ENCODE results near the gene ABHD12.

The ABHD12 gene

DNA sequence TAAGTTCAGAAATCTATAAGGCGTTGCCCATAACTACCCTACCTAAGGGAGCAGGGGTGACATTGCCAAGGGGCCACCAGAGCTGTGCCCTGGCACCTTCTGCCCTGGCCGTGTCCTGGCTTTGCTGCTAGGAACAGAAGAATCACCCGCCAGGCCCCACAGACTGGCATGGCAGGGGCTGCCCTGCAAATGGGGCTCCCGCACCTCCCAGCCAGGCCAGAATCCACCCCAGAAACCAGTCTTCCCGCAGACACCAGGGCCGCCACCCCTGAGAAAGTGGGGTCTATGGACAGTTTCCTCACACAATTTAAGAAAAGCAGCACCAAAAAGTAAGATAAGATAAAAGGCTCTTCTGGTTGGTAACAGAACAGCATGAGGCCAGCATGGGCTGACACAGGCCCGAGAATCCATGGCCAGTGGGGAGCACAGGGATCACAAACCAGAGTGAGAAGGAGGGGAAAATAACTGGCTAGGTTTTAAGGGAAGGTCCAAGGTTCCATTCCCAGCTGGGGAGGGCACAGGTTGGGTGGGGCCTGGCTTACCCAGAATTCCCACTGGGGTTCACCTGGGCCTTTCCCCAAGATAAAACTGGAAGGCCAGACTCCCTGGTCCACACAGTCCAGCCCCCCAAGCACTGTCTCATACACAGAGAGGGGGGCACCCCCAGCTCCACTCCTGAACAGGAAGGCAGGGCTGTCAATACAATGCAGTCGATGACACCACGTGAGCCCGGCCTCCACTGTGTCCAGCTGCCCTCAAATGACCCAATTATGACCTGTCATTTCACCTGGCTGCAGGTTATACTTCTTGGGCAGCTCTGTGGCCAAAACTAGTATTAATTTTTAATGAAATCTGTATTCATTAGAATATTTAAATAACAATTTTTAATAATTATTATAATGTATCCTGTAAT lies 83.4 kb downstream of the ABHD12 start:
- no peak for DNase-seq (ENCODE audit: low spot score)

DNA sequence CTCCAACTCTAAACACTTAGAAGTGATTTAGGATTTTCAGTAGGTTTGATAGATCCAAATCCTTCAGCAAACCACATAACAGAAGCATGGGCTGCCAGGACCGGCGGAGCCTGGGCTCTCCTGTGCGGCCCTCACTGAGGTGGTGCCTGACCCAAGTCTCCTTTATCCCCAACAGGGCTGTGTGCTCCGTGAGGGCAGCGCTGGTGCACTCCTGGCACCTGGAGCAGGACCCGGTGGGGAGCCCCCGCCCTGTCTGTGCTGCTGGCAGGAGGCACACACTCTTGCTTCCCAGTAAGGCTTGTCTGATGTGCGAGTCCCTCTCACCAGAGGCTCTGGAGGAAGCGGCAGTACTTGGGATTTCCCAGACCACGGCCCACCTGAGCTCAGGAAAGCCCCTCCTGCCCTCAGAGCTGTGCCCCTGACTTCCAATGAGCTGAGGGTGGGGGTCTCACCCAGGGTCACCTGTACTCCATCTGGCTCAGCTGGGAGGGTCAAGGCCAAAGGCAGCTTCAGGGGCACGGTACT lies 86.5 kb downstream of the ABHD12 start:
- DNase-seq (ENCODE audit: low spot score): no peak

DNA sequence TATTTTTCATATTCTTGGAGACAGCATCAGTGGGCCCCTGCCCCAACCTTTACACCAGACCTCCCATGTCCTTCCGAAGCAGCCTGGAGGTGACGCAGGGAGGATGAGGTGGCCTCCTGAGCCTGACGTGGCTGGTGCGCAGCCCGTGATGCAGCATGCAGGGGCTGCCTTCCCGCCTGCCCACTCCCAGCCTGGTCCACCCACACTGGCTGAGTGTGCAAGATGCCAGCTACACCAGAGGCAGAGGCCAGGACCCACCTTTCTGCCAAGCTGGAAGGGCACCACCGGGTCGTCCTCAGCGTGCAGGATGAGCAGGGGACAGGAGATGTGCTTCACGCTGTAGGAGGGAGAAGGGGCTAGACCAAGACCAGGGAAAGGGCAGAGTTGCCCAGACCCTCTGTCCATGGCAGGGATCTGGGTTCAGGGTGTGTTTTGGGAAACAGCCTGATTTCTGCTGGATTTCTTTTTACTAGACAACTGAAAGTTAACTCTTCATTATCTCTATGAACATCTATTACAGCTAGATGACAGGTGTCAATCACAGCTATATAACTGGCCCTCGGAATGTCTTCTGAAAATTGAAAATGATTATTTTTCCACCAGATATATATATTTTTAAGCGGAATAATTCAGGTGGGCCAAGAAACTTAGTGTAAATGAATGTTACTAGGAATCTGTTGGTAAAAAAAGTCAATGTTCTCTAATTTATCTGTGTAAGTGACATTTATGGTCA lies 87.2 kb downstream of the ABHD12 start:
- no peak for DNase-seq (ENCODE audit: low spot score)

DNA sequence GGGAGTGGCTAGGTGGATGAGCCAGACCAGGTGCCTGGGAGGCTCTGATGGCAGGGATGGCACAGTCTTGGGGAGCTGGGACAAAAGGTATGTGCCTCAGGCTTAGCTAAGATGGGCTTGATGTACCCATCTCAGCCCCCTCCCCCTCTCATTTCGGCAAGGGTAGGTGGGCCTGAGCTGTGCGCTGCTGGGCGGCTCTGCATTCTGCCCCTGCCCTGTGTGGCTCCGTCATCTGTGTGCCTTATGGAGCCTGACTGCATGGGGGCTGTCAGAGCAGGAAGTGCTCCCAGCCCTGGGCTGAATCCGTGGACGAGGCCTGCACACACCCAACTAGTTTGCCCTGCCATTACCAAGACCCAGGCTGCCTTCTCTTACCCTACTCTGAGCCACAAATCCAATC lies 88.0 kb downstream of the ABHD12 start:
- DNase-seq (ENCODE audit: low spot score): no peak

DNA sequence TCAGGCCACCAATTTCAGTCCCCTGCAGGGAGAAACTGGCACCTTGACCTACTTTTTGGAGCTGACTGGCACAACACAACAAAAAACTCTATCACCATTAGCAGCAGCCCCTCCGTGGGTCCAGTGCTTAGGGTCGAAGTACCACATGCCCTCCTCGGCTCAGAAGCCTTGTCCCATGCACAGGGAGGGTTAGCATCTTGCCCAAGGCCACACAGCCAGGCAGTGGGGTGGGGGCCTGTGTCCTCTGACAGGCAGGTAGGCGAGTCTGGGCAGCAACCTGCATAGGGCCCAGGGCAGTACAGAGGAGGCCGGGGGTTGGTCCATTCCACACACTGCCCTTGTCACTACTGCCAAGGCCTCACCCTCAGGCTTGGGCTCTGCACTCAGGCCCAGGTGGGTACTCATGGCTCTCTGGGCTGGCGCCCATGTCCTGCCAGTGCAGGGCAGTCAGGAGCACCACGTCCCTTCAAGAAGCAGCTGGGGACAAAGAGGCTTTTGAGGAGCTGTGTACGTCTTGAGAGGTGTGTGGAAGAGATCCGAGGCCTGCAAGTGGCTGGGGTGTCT lies 89.2 kb downstream of the ABHD12 start:
- DNase-seq (ENCODE audit: low spot score): no peak

DNA sequence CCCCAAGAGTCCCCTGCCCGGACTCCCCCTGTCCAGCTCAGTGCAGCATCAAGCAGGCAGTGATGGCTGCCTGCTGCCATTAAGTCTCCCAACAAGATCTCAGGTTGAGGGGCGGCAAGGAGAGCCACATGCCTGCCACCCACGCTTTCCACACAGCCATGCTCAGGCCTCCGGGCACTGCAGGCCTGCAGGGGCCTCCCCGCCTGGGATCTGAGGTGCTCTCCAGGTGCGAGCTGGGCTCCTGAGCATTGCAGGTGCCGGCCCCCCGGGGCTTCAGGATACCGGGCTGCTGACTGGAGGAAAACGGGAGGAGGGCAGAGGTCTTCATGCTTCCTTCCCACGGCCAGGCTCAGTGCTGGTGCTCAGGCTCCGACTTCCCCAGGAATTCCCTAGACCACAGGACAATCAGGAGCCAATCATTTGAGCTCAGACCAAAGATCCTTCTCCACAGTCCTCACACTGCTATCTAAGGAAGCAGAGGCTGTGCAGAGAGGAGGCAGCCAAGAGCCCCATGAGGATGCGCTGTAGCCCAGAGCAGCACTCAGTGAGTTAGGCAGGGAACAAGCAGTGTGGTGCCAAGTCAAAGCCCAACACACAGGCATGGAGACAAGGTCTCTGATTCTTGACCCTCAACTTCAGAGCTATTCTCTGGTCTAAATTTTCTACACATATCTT lies 90.0 kb downstream of the ABHD12 start:
- no peak for DNase-seq (ENCODE audit: low spot score)

DNA sequence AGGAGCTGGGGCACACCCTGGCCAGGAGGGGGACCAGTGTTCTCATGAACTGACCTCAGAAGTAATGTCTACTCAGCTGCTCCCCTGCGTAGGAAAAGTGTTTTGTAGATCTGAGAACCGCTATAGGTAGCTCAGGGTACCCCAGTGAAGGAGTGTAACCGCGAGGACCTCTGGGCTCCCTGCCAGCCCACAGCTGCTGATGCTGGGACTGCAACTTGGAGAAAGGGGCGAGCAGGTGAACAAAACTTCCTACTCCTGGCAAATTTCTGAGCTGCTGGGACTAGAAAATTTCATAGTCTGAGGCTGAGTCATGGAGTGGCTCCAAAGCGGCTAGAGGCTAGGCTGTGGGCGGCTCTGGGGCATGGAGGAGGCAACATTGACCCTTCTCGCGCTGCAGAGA lies 90.8 kb downstream of the ABHD12 start:
- DNase-seq (ENCODE audit: low spot score): no peak

DNA sequence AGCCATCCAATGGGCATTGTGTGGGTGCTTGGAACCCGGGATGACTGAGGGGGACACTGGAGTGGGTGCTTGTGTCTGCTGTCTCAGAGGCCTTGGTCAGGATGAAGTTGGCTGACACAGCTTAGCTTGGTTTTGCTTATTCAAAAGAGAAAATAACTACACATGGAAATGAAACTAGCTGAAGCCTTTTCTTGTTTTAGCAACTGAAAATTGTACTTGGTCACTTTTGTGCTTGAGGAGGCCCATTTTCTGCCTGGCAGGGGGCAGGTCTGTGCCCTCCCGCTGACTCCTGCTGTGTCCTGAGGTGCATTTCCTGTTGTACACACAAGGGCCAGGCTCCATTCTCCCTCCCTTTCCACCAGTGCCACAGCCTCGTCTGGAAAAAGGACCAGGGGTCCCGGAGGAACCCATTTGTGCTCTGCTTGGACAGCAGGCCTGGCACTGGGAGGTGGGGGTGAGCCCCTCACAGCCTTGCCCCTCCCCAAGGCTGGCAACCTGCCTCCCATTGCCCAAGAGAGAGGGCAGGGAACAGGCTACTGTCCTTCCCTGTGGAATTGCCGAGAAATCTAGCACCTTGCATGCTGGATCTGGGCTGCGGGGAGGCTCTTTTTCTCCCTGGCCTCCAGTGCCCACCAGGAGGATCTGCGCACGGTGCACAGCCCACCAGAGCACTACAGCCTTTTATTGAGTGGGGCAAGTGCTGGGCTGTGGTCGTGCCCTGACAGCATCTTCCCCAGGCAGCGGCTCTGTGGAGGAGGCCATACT lies 93.3 kb downstream of the ABHD12 start:
- DNase-seq (ENCODE audit: low spot score): no peak

DNA sequence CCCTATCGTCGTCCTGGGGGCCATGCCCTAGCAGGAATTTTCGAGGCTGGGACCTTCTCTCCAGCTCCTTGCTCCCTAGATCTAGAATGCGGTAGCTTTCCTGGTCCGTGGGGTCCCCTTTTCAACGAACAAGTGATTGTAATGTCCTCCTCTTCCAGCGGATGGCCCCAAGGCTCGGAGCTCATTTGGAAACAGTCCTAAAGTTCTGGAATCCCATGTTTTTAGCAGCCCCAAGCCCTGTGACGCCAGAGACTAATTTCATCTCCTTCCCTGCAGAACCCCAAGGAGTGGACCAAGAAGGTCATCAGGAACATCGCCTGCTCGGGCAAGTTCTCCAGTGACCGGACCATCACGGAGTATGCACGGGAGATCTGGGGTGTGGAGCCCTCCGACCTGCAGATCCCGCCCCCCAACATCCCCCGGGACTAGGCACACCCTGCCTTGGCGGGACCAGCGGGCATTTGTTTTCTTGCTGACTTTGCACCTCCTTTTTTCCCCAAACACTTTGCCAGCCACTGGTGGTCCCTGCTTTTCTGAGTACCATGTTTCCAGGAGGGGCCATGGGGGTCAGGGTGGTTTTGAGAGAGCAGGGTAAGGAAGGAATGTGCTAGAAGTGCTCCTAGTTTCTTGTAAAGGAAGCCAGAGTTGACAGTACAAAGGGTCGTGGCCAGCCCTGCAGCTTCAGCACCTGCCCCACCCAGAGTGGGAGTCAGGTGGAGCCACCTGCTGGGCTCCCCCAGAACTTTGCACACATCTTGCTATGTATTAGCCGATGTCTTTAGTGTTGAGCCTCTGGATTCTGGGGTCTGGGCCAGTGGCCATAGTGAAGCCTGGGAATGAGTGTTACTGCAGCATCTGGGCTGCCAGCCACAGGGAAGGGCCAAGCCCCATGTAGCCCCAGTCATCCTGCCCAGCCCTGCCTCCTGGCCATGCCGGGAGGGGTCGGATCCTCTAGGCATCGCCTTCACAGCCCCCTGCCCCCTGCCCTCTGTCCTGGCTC lies 94.2 kb downstream of the ABHD12 start:
- no peak for DNase-seq (ENCODE audit: low spot score)

DNA sequence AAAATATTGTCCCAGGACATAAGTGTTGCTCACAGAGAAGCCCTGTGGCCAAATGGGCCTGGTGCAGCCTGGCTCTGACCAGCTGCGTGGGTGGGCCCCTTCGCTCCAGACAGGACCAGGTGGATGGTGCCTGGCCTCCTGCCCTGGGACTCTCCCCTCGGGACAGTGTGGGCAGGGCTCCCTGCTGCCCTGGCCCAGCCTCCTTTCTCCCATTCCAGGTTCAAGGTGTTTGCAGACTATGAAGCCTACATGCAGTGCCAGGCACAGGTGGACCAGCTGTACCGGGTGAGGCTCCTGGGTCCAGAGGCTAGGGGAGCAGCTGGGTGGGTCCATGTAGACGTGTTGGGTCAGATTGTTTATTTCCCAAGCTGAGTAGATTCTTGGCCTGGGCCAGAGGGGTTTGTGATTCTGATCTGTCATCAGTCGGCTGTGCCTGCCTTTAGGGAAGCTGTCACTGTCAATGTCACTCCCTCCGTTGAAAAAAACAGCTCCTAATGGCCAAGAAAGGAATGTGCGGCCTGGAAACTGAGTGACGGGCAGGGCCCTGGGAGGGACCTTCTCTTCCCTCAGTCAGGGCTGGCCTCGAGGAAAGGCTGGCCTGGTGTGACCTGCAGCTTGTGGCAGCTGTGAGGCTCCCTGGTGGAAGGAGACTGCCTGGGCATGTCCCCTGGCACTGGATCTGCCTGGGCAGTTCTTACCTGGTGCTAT lies 95.1 kb downstream of the ABHD12 start:
- DNase-seq (ENCODE audit: low spot score): no peak

DNA sequence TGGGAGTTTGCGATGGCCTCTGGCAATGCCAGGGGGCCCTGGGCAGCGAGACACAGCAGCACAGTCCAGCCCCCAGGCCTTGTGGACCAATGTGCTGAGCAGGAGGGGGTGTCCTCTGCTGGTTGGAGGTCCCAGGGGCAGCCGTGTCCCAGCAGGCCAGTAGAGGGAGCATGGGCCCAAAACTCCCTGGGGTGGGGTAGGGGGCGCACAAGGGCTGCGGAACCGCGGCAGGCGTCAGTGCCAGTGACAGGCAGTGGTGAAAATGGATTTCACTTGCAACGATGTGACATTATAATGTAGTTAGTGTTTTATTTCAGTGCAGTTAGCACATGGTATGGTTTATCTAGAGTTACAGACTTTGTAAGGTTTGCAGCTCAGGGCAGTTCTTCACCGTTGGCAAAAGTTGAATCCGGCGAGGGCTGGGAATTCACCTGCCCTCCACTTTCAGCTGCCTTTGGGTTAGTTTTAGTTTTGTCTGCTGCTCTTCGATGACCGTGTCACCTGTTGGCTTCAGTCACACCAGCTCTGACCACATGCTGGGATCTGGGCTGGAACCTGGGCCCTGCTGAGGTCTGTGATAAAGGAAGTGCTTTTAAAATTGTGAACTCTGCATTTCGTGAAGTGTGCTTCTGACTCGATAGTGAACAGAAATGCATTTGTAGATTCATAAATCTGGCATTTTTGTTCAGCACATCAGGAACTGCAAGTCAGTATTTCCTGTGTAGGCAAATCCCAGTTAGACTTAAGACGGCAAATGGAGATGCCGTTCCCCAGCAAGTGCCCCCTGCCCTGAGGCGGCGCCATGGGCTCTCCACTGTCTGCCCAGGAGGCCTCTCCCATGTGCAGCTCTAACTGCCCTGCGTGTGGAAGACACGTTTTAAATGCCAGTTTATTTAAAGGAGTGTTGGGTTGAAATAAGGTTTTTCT lies 95.9 kb downstream of the ABHD12 start:
- DNase-seq (ENCODE audit: low spot score): no peak

DNA sequence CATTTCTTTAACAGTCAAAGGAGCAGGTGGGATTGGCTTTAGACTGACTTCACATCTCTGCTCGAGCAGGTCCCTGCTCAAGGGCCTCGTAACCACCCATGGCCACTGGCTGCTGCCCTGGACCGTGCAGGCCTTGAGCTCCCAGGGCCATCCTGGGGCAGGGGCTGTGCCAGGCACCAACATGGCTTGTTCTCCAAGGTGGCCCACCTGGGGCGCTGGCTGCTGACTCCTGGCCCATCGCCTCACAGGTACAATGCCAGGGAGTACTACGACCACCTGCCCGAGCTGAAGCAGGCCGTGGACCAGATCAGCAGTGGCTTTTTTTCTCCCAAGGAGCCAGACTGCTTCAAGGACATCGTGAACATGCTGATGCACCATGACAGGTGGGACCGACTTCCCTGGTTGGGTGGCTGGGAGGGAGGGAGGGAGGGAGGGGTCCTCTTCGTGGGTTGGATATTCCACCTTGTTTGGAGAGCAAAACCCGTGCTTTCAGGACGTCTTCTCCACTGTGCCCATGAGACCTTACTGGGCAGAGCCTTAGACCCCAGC lies 96.7 kb downstream of the ABHD12 start:
- no peak for DNase-seq (ENCODE audit: low spot score)

DNA sequence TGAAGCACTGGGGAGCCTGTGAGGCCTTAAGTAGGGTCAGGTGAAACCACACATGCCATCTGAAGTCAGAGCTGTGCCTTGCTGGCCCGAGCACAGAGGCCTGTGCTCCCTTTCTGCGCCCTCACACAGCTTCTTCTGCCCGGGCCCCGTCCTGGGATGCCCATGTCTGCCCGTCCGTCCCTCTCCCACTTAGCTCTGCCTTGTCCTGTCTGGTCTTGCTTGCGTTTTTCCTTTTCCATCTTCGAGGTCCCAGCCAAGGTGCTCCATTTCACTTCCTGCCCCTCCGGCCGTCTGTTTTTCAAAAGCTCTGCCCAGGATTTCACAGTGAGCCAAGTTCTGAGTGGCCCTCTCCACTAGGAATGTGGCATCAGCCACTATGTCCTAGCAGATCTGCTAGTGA lies 97.1 kb downstream of the ABHD12 start:
- no peak for DNase-seq (ENCODE audit: low spot score)

DNA sequence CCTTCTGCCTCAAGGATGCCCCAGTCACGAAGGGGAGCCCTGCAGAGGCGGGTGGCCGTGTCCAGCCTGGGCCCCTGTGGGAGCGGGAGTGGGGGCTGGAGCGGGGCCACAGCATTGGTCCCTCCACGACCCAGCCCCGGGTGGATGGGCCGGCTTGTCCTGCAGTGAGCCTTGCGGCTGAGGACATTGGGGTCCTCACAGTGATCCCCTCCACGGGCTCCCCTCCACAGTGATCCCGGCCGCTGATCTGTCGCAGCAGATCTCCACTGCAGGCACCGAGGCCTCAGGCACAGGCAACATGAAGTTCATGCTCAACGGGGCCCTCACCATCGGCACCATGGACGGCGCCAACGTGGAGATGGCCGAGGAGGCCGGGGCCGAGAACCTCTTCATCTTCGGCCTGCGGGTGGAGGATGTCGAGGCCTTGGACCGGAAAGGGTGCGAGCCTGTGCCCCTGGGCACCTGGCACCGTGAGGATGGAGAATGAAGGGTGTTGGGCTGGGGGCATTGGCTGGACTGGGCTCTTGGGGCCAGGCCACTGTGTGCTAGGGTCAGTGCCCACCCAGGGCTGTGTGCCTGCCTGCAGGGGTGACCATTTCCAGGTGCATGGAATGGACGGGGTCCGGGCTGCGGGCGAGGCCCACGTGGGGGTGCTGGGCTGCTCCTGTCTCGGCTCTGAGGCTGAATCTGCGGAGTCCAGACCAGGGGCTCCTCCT lies 98.3 kb downstream of the ABHD12 start:
- DNase-seq (ENCODE audit: low spot score): no peak

DNA sequence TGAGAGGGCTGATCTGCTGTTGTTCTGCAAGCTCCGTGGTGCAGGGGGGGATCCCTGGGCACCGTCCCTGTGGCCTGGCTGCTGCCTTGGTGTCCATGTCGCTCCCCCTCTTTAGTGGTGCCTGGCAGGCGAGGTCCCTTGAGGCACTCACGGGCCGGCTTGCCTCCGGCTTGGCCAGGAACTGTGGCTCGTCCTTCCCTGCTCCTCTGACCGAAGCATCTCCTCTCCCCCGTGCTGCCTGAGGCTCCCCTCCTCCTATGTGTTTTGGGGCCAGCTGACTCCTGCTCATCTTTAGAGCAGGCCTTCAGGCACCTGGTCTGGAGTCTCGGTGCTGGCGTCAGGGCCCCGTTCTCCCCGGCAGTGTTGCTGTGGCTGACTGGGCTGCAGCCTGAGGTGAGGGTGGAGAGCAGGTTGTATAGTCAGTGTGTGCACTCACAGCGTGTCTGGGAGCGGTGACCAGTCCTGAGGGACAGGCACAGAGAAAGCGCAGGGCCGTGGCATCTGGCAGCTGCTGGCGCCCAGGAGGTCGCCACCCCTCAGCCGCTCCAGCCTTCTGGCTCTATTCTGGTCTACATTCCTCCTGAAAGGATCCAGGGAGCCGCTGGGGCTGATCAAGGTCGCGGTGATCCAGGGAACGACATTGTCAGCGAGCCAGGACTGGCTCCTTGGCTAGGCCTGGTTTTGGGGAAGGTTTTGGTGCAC lies 99.1 kb downstream of the ABHD12 start:
- no peak for DNase-seq (ENCODE audit: low spot score)

DNA sequence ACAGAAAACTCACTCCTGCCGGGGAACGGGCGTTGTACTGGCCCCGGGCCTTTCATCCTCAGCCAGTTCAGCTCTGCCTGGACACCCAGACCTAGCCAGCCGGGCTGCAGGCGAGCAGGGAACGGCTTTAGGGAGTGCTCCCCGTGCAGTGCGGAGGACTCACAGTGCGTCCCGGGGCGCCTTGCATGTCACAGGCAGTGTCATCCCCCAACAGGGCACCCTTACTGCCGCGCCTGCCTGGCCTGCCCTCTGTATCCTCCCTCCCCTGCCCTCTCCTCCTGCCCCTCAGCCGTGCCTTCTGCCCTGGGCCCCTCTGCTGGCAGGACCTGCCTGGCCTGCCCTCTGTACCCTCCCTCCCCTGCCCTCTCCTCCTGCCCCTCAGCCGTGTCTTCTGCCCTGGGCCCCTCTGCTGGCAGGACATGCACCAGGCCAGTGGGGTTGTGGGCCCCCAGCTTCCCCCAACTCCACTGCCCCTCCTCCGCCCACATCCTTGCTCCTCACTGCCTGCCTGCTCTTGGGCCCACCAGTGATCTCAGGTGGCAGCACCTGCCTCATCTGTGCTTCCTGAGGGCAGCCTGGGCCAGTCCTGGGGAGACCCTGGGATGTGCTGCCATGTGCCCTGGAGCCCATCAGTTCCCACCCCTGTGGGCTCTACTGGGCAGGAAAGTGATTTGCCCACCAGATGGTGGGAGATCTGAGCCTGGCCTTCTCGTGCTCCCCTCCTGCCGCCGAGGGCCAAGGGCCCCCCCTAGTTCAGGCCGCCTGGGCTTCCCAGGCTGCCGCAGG lies 99.8 kb downstream of the ABHD12 start:
- no peak for DNase-seq (ENCODE audit: low spot score)
